ENCODE measurements around the gene TBX15. TPM values are rescaled to one million over a fixed set of nuclear protein-coding genes. Genes with fewer than 3 reads are reported as not detected.

Gene TBX15
- total and polyA plus RNA-seq, 2 experiments from 2014 or later = 0.21 TPM; not detected in 1

DNA sequence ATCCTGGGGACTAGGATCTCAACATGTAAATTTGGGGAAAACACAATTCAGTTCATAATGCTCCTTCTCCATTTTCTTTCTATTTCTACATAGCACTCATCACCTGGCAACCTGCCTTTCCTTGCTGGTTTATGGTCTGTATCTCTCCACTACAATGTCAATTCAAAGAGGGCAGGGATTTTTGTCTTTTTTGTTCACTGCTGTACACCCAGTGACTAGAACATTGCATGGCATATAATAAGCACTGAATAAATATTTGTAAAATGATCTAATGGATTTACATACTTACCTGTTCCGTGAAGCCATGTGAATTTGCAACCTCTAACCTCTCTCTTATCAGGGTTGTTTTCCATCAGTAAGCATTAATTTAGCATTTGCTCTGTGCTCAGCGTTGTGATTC, 27.4 kb upstream of the TBX15 start:
- ATAC-seq (no peak), DNase-seq (ENCODE audit: low spot score) (no peak)
- peaks cover 6% of the 10 kb centered on the region; the same call in 1 of the 2 replicates for H3K27me3 ChIP-seq (ENCODE audit: insufficient read depth)
- peaks cover 15% of the 10 kb centered on the region for H3K9me3 Mint-ChIP-seq
- no peaks in the 10 kb centered on the region; the same call in 1 of the 2 replicates for H3K36me3 ChIP-seq (ENCODE audit: insufficient read depth)
- no peak for TF ChIP-seq ZNF462 (CRISPR knock-in tag; IDR thresholded peaks at IDR 0.05)
- TF ChIP-seq, protein P1, sequence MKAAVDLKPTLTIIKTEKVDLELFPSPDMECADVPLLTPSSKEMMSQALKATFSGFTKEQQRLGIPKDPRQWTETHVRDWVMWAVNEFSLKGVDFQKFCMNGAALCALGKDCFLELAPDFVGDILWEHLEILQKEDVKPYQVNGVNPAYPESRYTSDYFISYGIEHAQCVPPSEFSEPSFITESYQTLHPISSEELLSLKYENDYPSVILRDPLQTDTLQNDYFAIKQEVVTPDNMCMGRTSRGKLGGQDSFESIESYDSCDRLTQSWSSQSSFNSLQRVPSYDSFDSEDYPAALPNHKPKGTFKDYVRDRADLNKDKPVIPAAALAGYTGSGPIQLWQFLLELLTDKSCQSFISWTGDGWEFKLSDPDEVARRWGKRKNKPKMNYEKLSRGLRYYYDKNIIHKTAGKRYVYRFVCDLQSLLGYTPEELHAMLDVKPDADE (IDR thresholded peaks at IDR 0.05) = no peak
- no peak for TF ChIP-seq CREB1 (CRISPR knock-in tag; IDR thresholded peaks at IDR 0.05; ENCODE audit: low read depth)
- no peak for TF ChIP-seq EZH2phosphoT487 (IDR thresholded peaks at IDR 0.05; ENCODE audit: unreplicated experiment)
- no peak for TF ChIP-seq JUNB (IDR thresholded peaks at IDR 0.05; ENCODE audit: unreplicated experiment)
- TF ChIP-seq, protein P2, sequence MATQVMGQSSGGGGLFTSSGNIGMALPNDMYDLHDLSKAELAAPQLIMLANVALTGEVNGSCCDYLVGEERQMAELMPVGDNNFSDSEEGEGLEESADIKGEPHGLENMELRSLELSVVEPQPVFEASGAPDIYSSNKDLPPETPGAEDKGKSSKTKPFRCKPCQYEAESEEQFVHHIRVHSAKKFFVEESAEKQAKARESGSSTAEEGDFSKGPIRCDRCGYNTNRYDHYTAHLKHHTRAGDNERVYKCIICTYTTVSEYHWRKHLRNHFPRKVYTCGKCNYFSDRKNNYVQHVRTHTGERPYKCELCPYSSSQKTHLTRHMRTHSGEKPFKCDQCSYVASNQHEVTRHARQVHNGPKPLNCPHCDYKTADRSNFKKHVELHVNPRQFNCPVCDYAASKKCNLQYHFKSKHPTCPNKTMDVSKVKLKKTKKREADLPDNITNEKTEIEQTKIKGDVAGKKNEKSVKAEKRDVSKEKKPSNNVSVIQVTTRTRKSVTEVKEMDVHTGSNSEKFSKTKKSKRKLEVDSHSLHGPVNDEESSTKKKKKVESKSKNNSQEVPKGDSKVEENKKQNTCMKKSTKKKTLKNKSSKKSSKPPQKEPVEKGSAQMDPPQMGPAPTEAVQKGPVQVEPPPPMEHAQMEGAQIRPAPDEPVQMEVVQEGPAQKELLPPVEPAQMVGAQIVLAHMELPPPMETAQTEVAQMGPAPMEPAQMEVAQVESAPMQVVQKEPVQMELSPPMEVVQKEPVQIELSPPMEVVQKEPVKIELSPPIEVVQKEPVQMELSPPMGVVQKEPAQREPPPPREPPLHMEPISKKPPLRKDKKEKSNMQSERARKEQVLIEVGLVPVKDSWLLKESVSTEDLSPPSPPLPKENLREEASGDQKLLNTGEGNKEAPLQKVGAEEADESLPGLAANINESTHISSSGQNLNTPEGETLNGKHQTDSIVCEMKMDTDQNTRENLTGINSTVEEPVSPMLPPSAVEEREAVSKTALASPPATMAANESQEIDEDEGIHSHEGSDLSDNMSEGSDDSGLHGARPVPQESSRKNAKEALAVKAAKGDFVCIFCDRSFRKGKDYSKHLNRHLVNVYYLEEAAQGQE (IDR thresholded peaks at IDR 0.05; ENCODE audit: unreplicated experiment) = no peak
- no peak for TF ChIP-seq STAT1 (IDR thresholded peaks at IDR 0.05; ENCODE audit: unreplicated experiment)
- TF ChIP-seq CTCF (conservative IDR thresholded peaks at IDR 0.05; ENCODE audit: low read depth in 2 of 2) = no peak
- no peak for TF ChIP-seq POLR2AphosphoS5 (IDR thresholded peaks at IDR 0.05; ENCODE audit: low read depth)
- TF ChIP-seq ZNF114 (CRISPR knock-in tag; IDR thresholded peaks at IDR 0.05) = no peak
- TF ChIP-seq EZH2 (IDR thresholded peaks at IDR 0.05; ENCODE audit: low read depth, unreplicated experiment) = no peak
- no peaks in the 10 kb centered on the region for H3F3A ChIP-seq (replicated peaks; ENCODE audit: low read depth)
- H3K27me3 Mint-ChIP-seq (ENCODE audit: insufficient read depth, low read depth, poor library complexity) = peaks cover 8% of the 10 kb centered on the region
- H3K4me3 ChIP-seq = no peak overlapping the region
- no peak overlapping the region for H3K4me2 ChIP-seq
- no peak overlapping the region for H3K27ac ChIP-seq (ENCODE audit: low read depth)
- no peaks in the 10 kb centered on the region for H3K4me1 Mint-ChIP-seq
- H4K20me1 ChIP-seq (replicated peaks; ENCODE audit: insufficient read depth) = no peaks in the 10 kb centered on the region
- H2AFZ ChIP-seq = no peak overlapping the region
- peaks cover 20% of the 10 kb centered on the region for H3K9me2 ChIP-seq (ENCODE audit: insufficient read depth)
- peaks cover 19% of the 10 kb centered on the region for H3K36me3 Mint-ChIP-seq (ENCODE audit: low read depth)
- H3K79me2 ChIP-seq (replicated peaks; ENCODE audit: insufficient read depth) = no peaks in the 10 kb centered on the region
- H3K4me3 Mint-ChIP-seq = no peak overlapping the region
- no peaks in the 10 kb centered on the region for H3K4me1 ChIP-seq (ENCODE audit: insufficient read depth)
- no peak overlapping the region for H3K27ac Mint-ChIP-seq

All from GM23338 (cell line).